Ishikawa (cell line): ENCODE results near the gene PIM2.

Experiments used
- CEBPB ChIP-seq: IDR thresholded peaks from 2 replicates; pipeline ENCODE4 v1.6.1; 2012
- CREB1 ChIP-seq: IDR thresholded peaks from 2 replicates; pipeline ENCODE4 v1.6.1; 2012; ENCODE audit warnings: low read depth
- EGR1 ChIP-seq: IDR thresholded peaks from 2 replicates; pipeline ENCODE4 v1.6.1; 2012
- EP300 ChIP-seq: IDR thresholded peaks from 2 replicates; pipeline ENCODE4 v1.6.1; 2012; ENCODE audit warnings: borderline replicate concordance
- FOXM1 ChIP-seq: IDR thresholded peaks from 2 replicates; pipeline ENCODE4 v1.6.1; 2012; ENCODE audit warnings: low read depth, borderline replicate concordance
- NFIC ChIP-seq: IDR thresholded peaks from 2 replicates; pipeline ENCODE4 v1.6.1; 2012
- RAD21 ChIP-seq: IDR thresholded peaks from 2 replicates; pipeline ENCODE4 v1.6.1; 2012; ENCODE audit warnings: low read depth
- TAF1 ChIP-seq: IDR thresholded peaks from 2 replicates; pipeline ENCODE4 v1.6.1; 2012; ENCODE audit warnings: low read depth, mild to moderate bottlenecking
- TCF12 ChIP-seq: IDR thresholded peaks from 2 replicates; pipeline ENCODE4 v1.6.1; 2012; ENCODE audit warnings: low read depth
- TEAD4 ChIP-seq: IDR thresholded peaks from 2 replicates; pipeline ENCODE4 v1.6.1; 2012
- YY1 ChIP-seq: IDR thresholded peaks from 2 replicates; pipeline ENCODE4 v1.6.1; 2012; ENCODE audit warnings: low read depth
- ZBTB7A ChIP-seq: IDR thresholded peaks from 2 replicates; pipeline ENCODE4 v1.6.1; 2012; ENCODE audit warnings: low read depth
- TF ChIP-seq, protein P1 (sequence below): IDR thresholded peaks from 2 replicates; pipeline ENCODE4 v1.6.1; 2012; ENCODE audit warnings: low read depth, mild to moderate bottlenecking
- TF ChIP-seq, protein P2 (sequence below): IDR thresholded peaks from 2 replicates; pipeline ENCODE4 v1.6.1; 2012
- TF ChIP-seq, protein P3 (sequence below): IDR thresholded peaks from 2 replicates; pipeline ENCODE4 v1.6.1; 2012

PIM2 gene

DNA sequence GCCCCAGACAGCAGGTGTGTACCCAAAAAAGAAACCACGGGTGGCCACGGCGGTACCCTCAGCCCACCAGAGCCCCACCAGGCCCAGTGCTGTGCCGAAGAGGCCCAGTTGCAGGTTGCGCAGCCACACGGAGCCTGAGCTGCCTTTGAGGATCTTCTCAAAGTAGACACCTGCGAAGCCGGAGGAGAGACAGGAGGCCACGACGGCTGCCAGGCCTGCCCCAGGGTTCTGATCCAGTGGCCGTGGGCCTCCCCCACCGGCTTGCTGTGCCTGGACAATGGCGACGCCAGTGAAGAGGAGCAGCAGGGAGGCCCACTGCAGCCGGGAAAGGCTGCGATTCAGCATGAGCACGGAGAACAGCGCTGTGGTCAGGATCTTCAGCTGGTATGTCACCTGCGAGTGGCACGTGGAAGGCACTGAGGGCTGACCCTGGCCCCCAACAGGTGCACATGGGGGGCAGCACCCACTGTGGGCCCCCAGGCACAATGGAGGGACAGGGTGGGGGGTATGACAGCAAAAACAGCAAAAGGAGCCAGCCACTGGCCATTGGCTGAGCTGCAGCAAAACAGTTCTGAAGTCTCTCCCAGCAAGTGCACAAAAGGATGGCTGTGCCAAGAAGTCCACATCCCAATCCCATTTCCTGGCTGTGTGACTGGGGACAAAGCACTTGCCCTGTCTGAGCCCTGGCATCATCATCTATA lies 13.6 kb downstream of the PIM2 start:
- TF ChIP-seq TCF12, result no peak
- TF ChIP-seq TEAD4, result no peak
- TF ChIP-seq, protein P1, sequence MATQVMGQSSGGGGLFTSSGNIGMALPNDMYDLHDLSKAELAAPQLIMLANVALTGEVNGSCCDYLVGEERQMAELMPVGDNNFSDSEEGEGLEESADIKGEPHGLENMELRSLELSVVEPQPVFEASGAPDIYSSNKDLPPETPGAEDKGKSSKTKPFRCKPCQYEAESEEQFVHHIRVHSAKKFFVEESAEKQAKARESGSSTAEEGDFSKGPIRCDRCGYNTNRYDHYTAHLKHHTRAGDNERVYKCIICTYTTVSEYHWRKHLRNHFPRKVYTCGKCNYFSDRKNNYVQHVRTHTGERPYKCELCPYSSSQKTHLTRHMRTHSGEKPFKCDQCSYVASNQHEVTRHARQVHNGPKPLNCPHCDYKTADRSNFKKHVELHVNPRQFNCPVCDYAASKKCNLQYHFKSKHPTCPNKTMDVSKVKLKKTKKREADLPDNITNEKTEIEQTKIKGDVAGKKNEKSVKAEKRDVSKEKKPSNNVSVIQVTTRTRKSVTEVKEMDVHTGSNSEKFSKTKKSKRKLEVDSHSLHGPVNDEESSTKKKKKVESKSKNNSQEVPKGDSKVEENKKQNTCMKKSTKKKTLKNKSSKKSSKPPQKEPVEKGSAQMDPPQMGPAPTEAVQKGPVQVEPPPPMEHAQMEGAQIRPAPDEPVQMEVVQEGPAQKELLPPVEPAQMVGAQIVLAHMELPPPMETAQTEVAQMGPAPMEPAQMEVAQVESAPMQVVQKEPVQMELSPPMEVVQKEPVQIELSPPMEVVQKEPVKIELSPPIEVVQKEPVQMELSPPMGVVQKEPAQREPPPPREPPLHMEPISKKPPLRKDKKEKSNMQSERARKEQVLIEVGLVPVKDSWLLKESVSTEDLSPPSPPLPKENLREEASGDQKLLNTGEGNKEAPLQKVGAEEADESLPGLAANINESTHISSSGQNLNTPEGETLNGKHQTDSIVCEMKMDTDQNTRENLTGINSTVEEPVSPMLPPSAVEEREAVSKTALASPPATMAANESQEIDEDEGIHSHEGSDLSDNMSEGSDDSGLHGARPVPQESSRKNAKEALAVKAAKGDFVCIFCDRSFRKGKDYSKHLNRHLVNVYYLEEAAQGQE, result no peak
- no peak for TF ChIP-seq FOXM1
- TF ChIP-seq YY1, result no peak
- TF ChIP-seq TAF1, result no peak
- TF ChIP-seq, protein P2, sequence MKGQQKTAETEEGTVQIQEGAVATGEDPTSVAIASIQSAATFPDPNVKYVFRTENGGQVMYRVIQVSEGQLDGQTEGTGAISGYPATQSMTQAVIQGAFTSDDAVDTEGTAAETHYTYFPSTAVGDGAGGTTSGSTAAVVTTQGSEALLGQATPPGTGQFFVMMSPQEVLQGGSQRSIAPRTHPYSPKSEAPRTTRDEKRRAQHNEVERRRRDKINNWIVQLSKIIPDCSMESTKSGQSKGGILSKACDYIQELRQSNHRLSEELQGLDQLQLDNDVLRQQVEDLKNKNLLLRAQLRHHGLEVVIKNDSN, result no peak
- TF ChIP-seq, protein P3, sequence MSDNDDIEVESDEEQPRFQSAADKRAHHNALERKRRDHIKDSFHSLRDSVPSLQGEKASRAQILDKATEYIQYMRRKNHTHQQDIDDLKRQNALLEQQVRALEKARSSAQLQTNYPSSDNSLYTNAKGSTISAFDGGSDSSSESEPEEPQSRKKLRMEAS, result no peak
- TF ChIP-seq EP300, result no peak
- no peak for TF ChIP-seq CREB1
- TF ChIP-seq CEBPB, result no peak
- TF ChIP-seq ZBTB7A, result no peak
- TF ChIP-seq NFIC, result no peak
- TF ChIP-seq RAD21, result no peak
- no peak for TF ChIP-seq EGR1

DNA sequence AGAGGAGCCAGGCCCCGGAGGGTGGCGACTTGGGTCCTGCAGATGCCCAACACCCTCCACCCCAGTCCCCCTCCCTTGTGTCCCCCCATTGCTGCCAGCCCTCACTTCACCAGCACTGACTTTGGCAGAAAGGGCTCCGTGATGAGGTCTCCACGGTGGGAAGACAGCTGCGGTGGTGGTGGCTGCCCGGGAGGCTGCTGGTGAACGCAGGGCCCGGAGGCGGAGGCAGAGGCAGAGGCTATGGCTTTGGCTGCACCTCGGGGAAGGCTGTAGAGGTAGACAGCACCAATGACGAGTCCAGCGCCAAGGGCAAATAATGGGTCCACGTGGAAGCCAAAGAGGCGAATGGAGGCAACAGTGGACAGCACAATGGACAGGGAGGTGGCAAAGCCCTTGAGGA lies 14.2 kb downstream of the PIM2 start:
- TF ChIP-seq FOXM1 (no peak), NFIC (no peak), YY1 (no peak), CREB1 (no peak)

DNA sequence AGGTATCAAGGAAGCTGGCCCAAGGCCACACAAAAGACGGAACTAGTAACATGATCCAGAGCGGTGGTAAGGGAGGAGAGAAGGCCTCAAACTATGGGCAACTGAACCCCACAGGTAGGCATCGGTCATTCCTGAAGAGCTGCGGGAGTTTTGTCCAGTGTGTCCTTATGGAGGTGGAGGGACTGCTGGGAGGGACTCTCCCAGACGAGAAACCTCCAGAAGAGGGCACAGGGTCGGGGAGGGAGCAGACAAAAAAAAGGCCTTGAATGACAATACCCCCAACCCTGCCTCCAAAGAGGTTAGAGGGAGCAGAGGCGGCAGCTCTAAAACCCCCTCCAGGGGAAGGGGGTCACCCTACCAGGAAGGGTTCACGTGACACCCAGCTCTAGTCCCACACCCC lies 14.6 kb downstream of the PIM2 start:
- no peak for TF ChIP-seq TAF1
- no peak for TF ChIP-seq ZBTB7A
- TF ChIP-seq, protein P3, result no peak
- TF ChIP-seq NFIC, result no peak

DNA sequence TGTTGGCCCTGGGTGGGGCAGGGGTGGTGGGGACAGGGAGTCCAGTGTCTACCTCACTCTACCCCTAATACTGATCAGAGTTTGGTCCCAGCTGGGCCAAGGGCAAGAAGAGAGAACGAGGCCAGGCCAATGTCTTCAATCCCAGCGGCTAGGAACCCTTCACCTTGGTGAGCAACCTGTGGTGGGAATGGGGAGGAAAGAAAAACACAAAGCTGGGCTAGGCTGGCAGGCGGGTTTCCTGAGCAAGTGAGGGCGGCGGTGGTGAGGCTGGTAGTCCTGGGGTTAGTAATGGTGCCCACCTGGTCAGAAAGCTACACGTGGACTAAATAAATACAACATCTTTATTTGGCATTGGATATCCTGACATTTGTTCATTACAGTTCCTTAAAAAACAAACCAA lies 15.5 kb downstream of the PIM2 start:
- TF ChIP-seq TCF12 (no peak), TAF1 (no peak), YY1 (no peak), CEBPB (no peak), TEAD4 (no peak), EGR1 (no peak), CREB1 (no peak), ZBTB7A (no peak), NFIC (no peak)
- TF ChIP-seq, protein P1, result no peak
- TF ChIP-seq, protein P3, result no peak
- TF ChIP-seq, protein P2, result no peak

DNA sequence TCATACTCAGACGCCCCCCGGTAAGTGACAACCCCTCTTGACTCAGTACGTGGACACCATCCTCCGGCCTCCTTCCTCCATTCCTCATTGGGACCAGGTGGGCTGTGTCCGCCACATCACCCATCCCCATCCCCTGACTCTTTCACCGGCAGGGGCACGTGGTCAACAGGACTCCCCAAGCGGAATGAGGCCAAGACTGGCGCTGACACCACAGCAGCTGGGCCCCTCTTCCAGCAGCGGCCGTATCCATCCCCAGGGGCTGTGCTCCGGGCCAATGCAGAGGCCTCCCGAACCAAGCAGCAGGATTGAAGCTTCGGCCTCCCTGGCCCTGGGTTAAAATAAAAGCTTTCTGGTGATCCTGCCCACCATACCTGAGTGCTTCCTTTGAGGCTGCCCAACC lies 16.0 kb downstream of the PIM2 start:
- TF ChIP-seq EP300, result no peak
- no peak for TF ChIP-seq RAD21
- no peak for TF ChIP-seq EGR1
- no peak for TF ChIP-seq CREB1
- TF ChIP-seq, protein P3, result no peak
- TF ChIP-seq ZBTB7A, result no peak
- TF ChIP-seq, protein P2, result no peak
- TF ChIP-seq TAF1, result no peak
- TF ChIP-seq CEBPB, result no peak
- TF ChIP-seq, protein P1, result no peak
- no peak for TF ChIP-seq TCF12
- no peak for TF ChIP-seq YY1
- TF ChIP-seq FOXM1, result no peak
